SK-N-SH (cell line): ENCODE results near the gene PDCD2.

Source experiments
- EP300 ChIP-seq, 2 experiments: IDR thresholded peaks; 2 replicates each; pipeline versions ENCODE4 v1.4.0 to v1.6.1; 2012; ENCODE audit warnings: borderline replicate concordance in 1 of 2, low read depth in 1 of 2, low read length in 1 of 2
- EZH2phosphoT487 ChIP-seq: fragments of 200-600 bp; sonication (generic); IDR thresholded peaks from 2 replicates; pipeline ENCODE4 v1.6.1; 2017; ENCODE audit warnings: low read depth, mixed run types, mild to moderate bottlenecking, antibody characterized with exemption, moderate library complexity, borderline replicate concordance
- FOXM1 ChIP-seq: IDR thresholded peaks from 2 replicates; pipeline ENCODE4 v1.4.0; 2012; ENCODE audit warnings: low read depth, mild to moderate bottlenecking
- JUND ChIP-seq: IDR thresholded peaks from 2 replicates; pipeline ENCODE4 v1.4.0; 2012
- POLR2AphosphoS5 ChIP-seq: IDR thresholded peaks from 2 replicates; pipeline ENCODE4 v1.6.1; 2012; ENCODE audit warnings: low read depth, low read length
- RAD21 ChIP-seq: IDR thresholded peaks from 2 replicates; pipeline ENCODE4 v1.6.1; 2012; ENCODE audit warnings: mild to moderate bottlenecking, low read length
- RFX5 ChIP-seq: IDR thresholded peaks from 2 replicates; pipeline ENCODE4 v1.6.1; 2012; ENCODE audit warnings: mild to moderate bottlenecking, improper control_type of control experiment, low read length
- TAF1 ChIP-seq: IDR thresholded peaks from 2 replicates; pipeline ENCODE4 v1.6.1; 2012; ENCODE audit warnings: low read depth, mild to moderate bottlenecking, low read length, moderate library complexity, borderline replicate concordance
- TEAD4 ChIP-seq: IDR thresholded peaks from 2 replicates; pipeline ENCODE4 v1.4.0; 2012; ENCODE audit warnings: mild to moderate bottlenecking, borderline replicate concordance; ENCODE audit not compliant: insufficient read depth
- TF ChIP-seq, protein P1 (sequence below): fragments of 200-600 bp; sonication (generic); IDR thresholded peaks from 2 replicates; pipeline ENCODE4 v1.6.1; 2017; ENCODE audit warnings: antibody characterized with exemption, mild to moderate bottlenecking, moderate library complexity
- TF ChIP-seq, protein P2 (sequence below): IDR thresholded peaks from 2 replicates; pipeline ENCODE4 v1.4.0; 2012; ENCODE audit warnings: low read depth, borderline replicate concordance
- TF ChIP-seq, protein P3 (sequence below): fragments of 150-350 bp; IDR thresholded peaks from 2 replicates; pipeline ENCODE4 v1.6.1; 2017; ENCODE audit warnings: antibody characterized with exemption, low read length, low read depth, borderline replicate concordance

DNA sequence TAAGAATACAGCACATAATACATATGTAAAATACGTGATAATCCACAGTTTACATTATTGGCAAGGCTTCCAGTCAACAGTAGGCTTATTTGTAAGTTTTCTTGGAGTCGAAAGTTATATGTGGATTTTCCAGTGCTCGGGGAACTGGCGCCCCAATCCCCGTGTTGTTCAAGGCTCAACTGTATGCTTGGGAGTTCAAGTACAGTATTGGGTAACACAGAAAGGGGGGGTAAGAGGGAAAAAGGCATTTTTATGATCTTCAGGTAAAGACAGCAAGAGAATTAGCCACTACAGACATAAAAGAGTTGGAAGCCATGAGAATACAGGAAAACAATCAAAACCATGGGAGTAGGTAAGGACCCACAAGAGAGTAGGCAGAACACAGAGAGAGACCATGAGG is 47.8 kb downstream of the PDCD2 start:
- TF ChIP-seq, protein P1, sequence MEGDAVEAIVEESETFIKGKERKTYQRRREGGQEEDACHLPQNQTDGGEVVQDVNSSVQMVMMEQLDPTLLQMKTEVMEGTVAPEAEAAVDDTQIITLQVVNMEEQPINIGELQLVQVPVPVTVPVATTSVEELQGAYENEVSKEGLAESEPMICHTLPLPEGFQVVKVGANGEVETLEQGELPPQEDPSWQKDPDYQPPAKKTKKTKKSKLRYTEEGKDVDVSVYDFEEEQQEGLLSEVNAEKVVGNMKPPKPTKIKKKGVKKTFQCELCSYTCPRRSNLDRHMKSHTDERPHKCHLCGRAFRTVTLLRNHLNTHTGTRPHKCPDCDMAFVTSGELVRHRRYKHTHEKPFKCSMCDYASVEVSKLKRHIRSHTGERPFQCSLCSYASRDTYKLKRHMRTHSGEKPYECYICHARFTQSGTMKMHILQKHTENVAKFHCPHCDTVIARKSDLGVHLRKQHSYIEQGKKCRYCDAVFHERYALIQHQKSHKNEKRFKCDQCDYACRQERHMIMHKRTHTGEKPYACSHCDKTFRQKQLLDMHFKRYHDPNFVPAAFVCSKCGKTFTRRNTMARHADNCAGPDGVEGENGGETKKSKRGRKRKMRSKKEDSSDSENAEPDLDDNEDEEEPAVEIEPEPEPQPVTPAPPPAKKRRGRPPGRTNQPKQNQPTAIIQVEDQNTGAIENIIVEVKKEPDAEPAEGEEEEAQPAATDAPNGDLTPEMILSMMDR = no peak
- TF ChIP-seq TEAD4 (no peak), POLR2AphosphoS5 (no peak), EP300 (IDR thresholded peaks at IDR 0.05; ENCODE audit: borderline replicate concordance in 1 of 2, low read depth in 1 of 2, low read length in 1 of 2) (no peak), RFX5 (no peak), EZH2phosphoT487 (no peak), TAF1 (no peak), JUND (no peak), FOXM1 (no peak), RAD21 (no peak)
- TF ChIP-seq, protein P2, sequence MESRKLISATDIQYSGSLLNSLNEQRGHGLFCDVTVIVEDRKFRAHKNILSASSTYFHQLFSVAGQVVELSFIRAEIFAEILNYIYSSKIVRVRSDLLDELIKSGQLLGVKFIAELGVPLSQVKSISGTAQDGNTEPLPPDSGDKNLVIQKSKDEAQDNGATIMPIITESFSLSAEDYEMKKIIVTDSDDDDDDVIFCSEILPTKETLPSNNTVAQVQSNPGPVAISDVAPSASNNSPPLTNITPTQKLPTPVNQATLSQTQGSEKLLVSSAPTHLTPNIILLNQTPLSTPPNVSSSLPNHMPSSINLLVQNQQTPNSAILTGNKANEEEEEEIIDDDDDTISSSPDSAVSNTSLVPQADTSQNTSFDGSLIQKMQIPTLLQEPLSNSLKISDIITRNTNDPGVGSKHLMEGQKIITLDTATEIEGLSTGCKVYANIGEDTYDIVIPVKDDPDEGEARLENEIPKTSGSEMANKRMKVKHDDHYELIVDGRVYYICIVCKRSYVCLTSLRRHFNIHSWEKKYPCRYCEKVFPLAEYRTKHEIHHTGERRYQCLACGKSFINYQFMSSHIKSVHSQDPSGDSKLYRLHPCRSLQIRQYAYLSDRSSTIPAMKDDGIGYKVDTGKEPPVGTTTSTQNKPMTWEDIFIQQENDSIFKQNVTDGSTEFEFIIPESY = no peak
- TF ChIP-seq, protein P3, sequence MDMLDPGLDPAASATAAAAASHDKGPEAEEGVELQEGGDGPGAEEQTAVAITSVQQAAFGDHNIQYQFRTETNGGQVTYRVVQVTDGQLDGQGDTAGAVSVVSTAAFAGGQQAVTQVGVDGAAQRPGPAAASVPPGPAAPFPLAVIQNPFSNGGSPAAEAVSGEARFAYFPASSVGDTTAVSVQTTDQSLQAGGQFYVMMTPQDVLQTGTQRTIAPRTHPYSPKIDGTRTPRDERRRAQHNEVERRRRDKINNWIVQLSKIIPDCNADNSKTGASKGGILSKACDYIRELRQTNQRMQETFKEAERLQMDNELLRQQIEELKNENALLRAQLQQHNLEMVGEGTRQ = no peak
